GM18507 (cell line): ENCODE measurements around the gene WDR43.

Source experiments
- DNase-seq: peaks from one replicate; pipeline ENCODE4 v3.0.0; 2011; ENCODE audit warnings: low read depth; ENCODE audit not compliant: insufficient read length; ENCODE audit errors: extremely low spot score
- FAIRE-seq: peaks from 2 replicates; lab custom pipeline; 2011; peaks lifted over from hg19 to GRCh38; lab: Jason Lieb, UNC

WDR43 gene, protein sequence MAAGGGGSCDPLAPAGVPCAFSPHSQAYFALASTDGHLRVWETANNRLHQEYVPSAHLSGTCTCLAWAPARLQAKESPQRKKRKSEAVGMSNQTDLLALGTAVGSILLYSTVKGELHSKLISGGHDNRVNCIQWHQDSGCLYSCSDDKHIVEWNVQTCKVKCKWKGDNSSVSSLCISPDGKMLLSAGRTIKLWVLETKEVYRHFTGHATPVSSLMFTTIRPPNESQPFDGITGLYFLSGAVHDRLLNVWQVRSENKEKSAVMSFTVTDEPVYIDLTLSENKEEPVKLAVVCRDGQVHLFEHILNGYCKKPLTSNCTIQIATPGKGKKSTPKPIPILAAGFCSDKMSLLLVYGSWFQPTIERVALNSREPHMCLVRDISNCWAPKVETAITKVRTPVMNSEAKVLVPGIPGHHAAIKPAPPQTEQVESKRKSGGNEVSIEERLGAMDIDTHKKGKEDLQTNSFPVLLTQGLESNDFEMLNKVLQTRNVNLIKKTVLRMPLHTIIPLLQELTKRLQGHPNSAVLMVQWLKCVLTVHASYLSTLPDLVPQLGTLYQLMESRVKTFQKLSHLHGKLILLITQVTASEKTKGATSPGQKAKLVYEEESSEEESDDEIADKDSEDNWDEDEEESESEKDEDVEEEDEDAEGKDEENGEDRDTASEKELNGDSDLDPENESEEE

GRCh38 chr2:28894470-28895188, at the start of gene WDR43:
Gene WDR43 (plus strand): TSS chr2:28894667. CDS start chr2:28894699, 32 bp downstream.
- FAIRE-seq, result peak; percentile 97
- peak; percentile 95 for DNase-seq

DNA sequence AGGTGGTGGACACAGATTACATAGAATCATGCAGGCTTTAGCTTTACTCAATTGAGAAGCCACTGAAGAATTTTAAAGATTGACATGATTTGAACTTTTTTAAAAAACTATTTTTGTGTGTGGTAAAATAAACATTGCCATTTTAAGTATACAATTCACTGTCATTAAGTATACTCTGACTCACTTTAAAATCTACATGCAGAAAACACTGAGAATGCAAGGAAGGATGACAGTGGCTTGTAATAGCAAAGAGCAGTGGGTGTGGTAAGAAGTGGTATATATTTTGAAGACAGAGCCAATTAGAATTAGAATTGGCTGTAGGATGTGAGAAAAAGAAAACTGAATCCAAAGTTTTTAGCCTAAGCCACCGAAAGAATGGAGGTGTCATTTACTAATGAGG, 39.3 kb upstream of the WDR43 start:
- DNase-seq (no peak), FAIRE-seq (no peak)

DNA sequence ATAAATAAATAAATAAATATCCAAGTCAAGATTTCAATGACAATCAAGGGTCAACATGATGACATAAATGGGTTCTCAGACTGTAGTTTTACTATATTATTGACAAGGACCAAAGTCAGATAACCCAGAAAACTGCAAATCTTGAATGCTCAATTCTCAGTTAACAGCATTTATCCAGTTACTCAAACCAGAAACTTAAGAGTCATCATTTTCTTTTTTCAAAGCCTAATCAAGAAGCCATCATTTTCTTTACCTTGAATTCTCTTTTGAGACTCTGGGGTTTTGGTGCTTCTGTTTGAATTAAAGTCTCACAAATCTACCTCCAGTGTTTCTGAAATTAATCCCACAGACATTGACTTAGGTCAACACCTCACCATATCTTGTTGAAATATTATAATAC, 38.5 kb upstream of the WDR43 start:
- no peak for FAIRE-seq

DNA sequence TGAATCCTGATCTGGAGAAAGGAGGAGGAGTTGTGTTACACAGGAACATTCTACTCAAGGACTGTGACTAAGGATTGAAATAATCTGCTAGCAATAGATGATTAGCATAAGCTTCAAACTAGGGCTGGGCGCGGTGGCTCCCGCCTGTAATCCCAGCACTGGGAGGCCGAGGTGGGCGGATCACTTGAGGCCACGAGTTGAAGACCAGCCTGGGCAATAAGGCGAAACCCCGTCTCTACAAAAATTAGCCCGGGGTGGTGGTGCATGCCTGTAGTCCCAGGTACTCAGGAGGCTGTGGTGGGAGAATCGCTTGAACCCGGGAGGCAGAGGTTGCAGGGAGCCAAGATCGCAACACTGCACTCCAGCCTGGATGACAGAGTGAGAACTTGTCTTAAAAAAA, 25.9 kb upstream of the WDR43 start:
- no peak for FAIRE-seq

More for the DNA sequence above, 38.5 kb upstream of the WDR43 start:
- no peak for DNase-seq

DNA sequence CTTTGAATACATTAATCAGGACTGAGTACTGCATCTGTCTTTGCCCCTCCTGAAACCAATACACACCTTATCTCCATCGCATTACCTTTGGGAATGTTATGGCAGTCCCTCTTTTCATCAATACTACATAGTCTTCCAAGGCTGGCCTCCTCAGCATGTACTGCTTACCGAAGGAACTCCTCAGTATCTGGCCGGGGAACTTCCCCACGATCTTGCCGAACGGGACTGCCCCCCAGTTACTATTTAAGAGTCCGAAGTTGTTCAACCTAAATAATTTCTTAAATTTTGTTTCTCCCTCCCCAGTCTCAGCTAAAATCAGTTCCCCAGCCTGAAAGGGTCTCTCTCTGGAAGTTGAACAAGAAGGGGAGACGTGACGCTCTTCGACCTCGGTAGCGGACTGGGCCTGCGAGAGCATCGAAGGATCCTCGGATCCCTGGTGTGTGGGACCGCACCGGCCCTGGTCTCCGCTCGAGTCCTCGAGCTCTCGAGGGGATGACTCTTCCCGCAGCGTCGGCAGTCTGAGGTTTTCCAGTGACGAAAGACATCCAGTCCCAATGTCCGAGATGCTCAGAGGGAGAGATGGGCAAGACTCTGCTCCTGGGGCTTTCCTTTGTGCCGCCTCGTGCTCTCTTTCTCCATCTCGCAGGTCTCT, 24.8 kb upstream of the WDR43 start:
- FAIRE-seq, result no peak
- peak; percentile 0 for DNase-seq

More for the DNA sequence above, 25.9 kb upstream of the WDR43 start:
- DNase-seq, result no peak

DNA sequence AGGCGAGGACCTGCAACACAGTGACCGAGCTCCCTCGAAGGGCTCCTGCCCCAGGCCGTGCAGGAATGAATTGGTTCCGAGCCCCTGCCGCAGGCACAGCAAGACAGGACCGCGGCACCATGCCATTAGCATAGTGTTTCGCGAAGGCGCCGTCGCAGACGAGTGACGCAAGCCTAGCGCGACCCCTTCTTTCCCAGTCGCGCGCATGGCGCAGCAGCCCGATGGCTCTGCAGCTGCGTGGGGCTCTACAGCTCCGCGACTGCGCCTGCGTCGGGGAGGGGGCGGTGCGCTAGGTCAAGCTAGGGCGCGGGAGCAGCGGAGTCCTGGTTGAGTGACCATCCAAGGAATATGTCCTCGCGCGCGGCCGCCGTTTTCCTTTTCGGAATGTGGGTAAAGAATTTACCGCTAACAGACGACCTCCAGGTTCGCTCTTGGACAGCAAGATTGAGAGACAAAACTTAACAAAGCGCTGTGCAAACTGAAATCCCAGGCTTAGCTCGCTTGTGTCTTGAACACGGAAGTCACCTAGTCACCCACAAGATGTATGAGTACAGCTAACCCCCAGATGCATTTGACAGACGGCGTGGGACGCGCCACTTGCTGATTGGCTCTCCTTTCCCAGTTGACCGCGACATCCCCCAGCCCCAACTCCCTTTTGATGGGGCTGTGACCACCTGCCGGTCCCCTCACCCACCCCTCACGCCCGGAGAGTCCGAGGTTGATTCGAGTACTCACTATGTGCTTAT, 24.1 kb upstream of the WDR43 start, which contains the start of gene TRMT61B:
TRMT61B (minus strand) TSS at position 164 of the 746 bp plus-strand sequence; CDS start at position 132, 32 bp downstream.
- FAIRE-seq (peak; percentile 96), DNase-seq (peak; percentile 99)

GRCh38 chr2:28871620-28872019, 22.8 kb upstream of the WDR43 start:
- no peak for DNase-seq
- no peak for FAIRE-seq

GRCh38 chr2:28880193-28880592, 14.3 kb upstream of the WDR43 start:
- DNase-seq (no peak), FAIRE-seq (no peak)

GRCh38 chr2:28893488-28893887, 979 bp upstream of the WDR43 start:
- DNase-seq (no peak), FAIRE-seq (no peak)

DNA sequence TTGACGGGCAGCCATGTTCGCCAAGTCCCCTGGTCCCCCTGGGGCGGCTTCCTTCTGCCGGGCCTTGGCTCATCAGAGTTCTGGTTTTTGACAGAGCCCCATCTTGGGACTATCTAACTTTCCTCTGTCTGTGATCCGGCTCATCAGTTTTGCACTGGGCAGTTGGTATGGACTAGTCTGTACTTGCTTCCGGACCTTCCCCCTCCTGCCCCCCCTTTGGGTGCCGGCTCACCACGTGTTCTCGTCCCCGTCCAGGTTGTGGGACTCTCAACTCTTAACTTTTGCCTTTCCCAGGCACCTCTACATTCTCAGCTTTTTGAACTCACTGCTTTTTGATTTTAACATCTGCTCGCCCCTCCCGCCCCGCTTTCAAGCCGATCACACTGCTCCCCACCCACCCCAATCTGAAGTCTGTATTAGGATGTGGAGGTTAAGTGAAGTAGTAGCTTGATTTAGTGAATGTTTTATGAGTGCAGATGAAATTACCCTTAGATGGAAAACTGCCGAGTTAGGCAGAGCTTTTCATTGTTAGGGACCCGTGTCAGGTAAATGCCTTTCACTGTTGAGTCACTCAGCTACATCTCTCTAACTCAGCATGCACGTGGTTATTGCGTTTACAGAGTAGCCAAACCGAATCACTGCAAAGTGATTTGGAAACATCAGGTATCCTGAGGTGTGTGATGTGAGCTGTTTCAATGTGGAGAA, 874 bp downstream of the WDR43 start:
- peak; percentile 73 for FAIRE-seq

DNA sequence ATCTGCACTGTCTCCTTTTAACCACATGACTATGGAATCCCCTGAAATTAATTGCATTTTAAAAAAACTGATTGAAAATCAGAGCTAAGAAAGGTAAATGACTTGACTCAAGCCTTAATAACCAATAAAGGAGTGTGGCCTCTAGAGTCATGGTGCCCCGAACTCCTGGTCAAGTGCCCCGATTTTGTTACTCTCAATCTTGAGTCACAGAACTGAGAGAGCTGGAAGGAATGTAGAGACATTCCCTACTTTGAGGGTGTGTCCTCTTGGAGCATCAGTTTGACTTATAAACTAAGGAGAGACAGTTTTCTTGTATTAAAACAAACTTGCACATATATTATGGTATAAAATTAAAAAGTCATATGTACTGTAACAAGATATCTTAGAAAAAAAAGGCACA, 2.4 kb downstream of the WDR43 start:
- no peak for FAIRE-seq
- DNase-seq, result no peak

More for the DNA sequence above, 874 bp downstream of the WDR43 start:
- peak; percentile 0 for DNase-seq

DNA sequence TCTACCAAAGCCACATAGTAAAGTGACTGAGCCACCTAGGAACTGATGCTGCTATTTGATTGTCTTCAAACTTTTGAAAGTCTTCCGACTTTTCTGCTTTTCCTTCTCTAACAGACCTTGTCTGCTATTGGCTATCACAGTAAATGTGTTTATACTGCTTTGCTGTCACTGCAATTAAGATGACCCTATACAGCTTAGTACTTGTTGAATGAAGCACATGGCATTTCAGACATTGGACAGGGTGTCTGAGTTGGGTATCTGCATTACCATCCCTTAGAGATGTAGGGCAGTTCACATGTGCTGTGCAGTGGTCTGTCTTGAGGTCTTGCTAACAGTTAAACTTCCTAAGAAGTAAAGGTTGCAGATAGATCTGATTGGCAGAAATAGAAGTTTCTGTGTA, 3.6 kb downstream of the WDR43 start:
- no peak for FAIRE-seq
- DNase-seq, result no peak

GRCh38 chr2:28901202-28901601, 6.7 kb downstream of the WDR43 start:
- DNase-seq (no peak), FAIRE-seq (no peak)

- no peak for DNase-seq
- FAIRE-seq, result no peak
Measured at GRCh38 chr2:28901841-28902240, 7.4 kb downstream of the WDR43 start.

DNA sequence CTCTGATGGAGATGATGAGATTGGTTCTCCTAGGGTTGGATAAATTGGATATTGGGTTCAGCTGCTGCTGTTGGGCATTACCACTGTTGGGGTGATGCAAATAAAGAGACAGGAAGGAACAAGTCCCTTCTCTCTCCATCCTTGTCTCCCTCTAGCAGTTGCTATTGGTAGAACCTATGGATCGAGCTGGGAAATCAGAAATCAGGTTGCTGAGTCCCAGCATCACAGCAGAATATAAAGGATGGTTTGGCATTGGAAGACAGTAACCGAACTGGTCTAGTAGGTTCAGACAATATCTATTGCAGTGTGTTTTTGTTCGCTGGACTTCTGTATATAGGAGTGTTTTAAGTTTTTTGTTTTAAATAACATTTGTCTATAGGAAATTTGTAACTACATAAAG, 8.1 kb downstream of the WDR43 start:
- DNase-seq (no peak), FAIRE-seq (no peak)

GRCh38 chr2:28904295-28904694, 9.8 kb downstream of the WDR43 start:
- FAIRE-seq, result no peak
- DNase-seq, result no peak

GRCh38 chr2:28904802-28905457, 10.5 kb downstream of the WDR43 start:
- FAIRE-seq (no peak), DNase-seq (no peak)

- DNase-seq (no peak), FAIRE-seq (no peak)
Measured at GRCh38 chr2:28905533-28905932, 11.1 kb downstream of the WDR43 start.
